GM23338 (cell line): ENCODE measurements around the gene KCNIP3. TPM values are rescaled to one million over a fixed set of nuclear protein-coding genes. Genes with fewer than 3 reads are reported as not detected.

Experiments
- ATAC-seq: fragments of 200-7000 bp; cut with Tn5 transposase; 3 replicates; pipeline ENCODE4 v1.9.1; 2020
- DNase-seq: peaks from one replicate; pipeline ENCODE4 v3.0.0-alpha.2; 2015; ENCODE audit warnings: low spot score
- H2AFZ ChIP-seq: fragments of 200-600 bp; sonication (generic); 2 replicates; pipeline ENCODE4 v1.8.0; 2016; ENCODE audit warnings: antibody characterized with exemption, mild to moderate bottlenecking, moderate library complexity
- H3F3A ChIP-seq: fragments of 200-600 bp; sonication (generic); replicated peaks from 2 replicates; pipeline ENCODE4 v1.8.0; 2017; ENCODE audit warnings: antibody characterized with exemption, mixed run types, low read depth
- H3K27ac ChIP-seq: fragments of 200-600 bp; sonication (generic); 2 replicates; pipeline ENCODE4 v1.6.1; 2016; ENCODE audit warnings: low read depth
- H3K27me3 ChIP-seq: fragments of 200-600 bp; sonication (generic); 2 replicates; pipeline ENCODE4 v1.8.0; 2016; ENCODE audit warnings: mild to moderate bottlenecking, mixed run types, moderate library complexity; ENCODE audit not compliant: insufficient read depth
- H3K36me3 ChIP-seq: fragments of 200-600 bp; sonication (generic); 2 replicates; pipeline ENCODE4 v1.8.0; 2016; ENCODE audit warnings: mild to moderate bottlenecking; ENCODE audit not compliant: insufficient read depth
- H3K4me1 ChIP-seq: fragments of 200-600 bp; sonication (generic); 2 replicates; pipeline ENCODE4 v1.8.0; 2016; ENCODE audit warnings: mild to moderate bottlenecking, moderate library complexity; ENCODE audit not compliant: insufficient read depth
- H3K4me2 ChIP-seq: fragments of 200-600 bp; sonication (generic); 2 replicates; pipeline ENCODE4 v1.7.1; 2017; ENCODE audit warnings: mixed run types
- H3K4me3 ChIP-seq: fragments of 200-600 bp; sonication (generic); 2 replicates; pipeline ENCODE4 v1.6.1; 2016; ENCODE audit warnings: mixed run types
- H3K79me2 ChIP-seq: fragments of 200-600 bp; sonication (generic); replicated peaks from 2 replicates; pipeline ENCODE4 v1.8.0; 2017; ENCODE audit warnings: mild to moderate bottlenecking; ENCODE audit not compliant: insufficient read depth
- H3K9me2 ChIP-seq: fragments of 200-600 bp; sonication (generic); 2 replicates; pipeline ENCODE4 v1.8.0; 2017; ENCODE audit not compliant: insufficient read depth
- H4K20me1 ChIP-seq: fragments of 200-600 bp; sonication (generic); replicated peaks from 2 replicates; pipeline ENCODE4 v1.8.0; 2017; ENCODE audit warnings: mild to moderate bottlenecking; ENCODE audit not compliant: insufficient read depth
- H3K27ac Mint-ChIP-seq: 2 replicates; pipeline ENCODE4 v1.8.0; 2020; ENCODE audit warnings: inconsistent platforms, mild to moderate bottlenecking, moderate library complexity, mixed read lengths
- H3K27me3 Mint-ChIP-seq: 3 replicates; pipeline ENCODE4 v1.8.0; 2022; ENCODE audit warnings: low read depth, mild to moderate bottlenecking, moderate library complexity, mixed read lengths, inconsistent platforms; ENCODE audit not compliant: insufficient read depth, poor library complexity
- H3K36me3 Mint-ChIP-seq: 3 replicates; pipeline ENCODE4 v1.8.0; 2021; ENCODE audit warnings: low read depth, mild to moderate bottlenecking, inconsistent platforms, moderate library complexity, mixed read lengths
- H3K4me1 Mint-ChIP-seq: 3 replicates; pipeline ENCODE4 v1.8.0; 2020; ENCODE audit warnings: mild to moderate bottlenecking, inconsistent platforms, mixed read lengths
- H3K4me3 Mint-ChIP-seq: 3 replicates; pipeline ENCODE4 v1.8.0; 2021; ENCODE audit warnings: moderate library complexity, mild to moderate bottlenecking, inconsistent platforms, mixed read lengths
- H3K9me3 Mint-ChIP-seq: 3 replicates; pipeline ENCODE4 v1.8.0; 2020; ENCODE audit warnings: moderate library complexity, mild to moderate bottlenecking, inconsistent platforms, mixed read lengths
- EZH2phosphoT487 ChIP-seq: fragments of 200-600 bp; sonication (generic); IDR thresholded peaks from one replicate; pipeline ENCODE4 v1.8.1; 2018; ENCODE audit warnings: antibody characterized with exemption; ENCODE audit not compliant: unreplicated experiment
- NANOG ChIP-seq: IDR thresholded peaks from 2 replicates; pipeline ENCODE4 v1.6.1; 2016; ENCODE audit warnings: antibody characterized with exemption, borderline replicate concordance
- POLR2AphosphoS5 ChIP-seq: IDR thresholded peaks from 2 replicates; pipeline ENCODE4 v1.6.1; 2016; ENCODE audit warnings: antibody characterized with exemption, low read depth
- STAT1 ChIP-seq: IDR thresholded peaks from one replicate; pipeline ENCODE4 v1.6.1; 2016; ENCODE audit warnings: antibody characterized with exemption; ENCODE audit not compliant: unreplicated experiment
- ZNF114 ChIP-seq: fragments of 250-450 bp; sonication (Bioruptor Pico); IDR thresholded peaks from 2 replicates; pipeline ENCODE4 v1.5.0; 2020; ENCODE audit warnings: mild to moderate bottlenecking, moderate library complexity
- polyA plus RNA-seq: library from polyadenylated mRNA; unstranded; fragments of >200 nt; fragmentation: Nextera tagmentation; extraction: Ambion mirVana; gene quantifications from 2 replicates; pipeline ENCODE4 v1.2.1, GENCODE V29; 2016
- total RNA-seq: library from RNA; depleted of rRNA; stranded (reverse); fragments of >200 nt; shearing (Covaris generic); gene quantifications from 2 replicates; pipeline ENCODE4 v1.2.3, GENCODE V29; 2014
- TF ChIP-seq, protein P1 (sequence below): fragments of 250-450 bp; sonication (Bioruptor Pico); IDR thresholded peaks from 2 replicates; pipeline ENCODE4 v1.5.0; 2020; ENCODE audit warnings: mild to moderate bottlenecking, moderate library complexity
- TF ChIP-seq, protein P2 (sequence below), 2 experiments: fragments of 200-600 bp in 1 of 2; sonication (generic) in 1 of 2; conservative IDR thresholded peaks; 2 replicates each; pipeline versions ENCODE4 v1.5.1 to v1.6.1; 2016 to 2017; ENCODE audit warnings: antibody characterized with exemption in 2 of 2, low read depth in 2 of 2, mild to moderate bottlenecking in 2 of 2, moderate library complexity in 1 of 2

The KCNIP3 gene
- total and polyA plus RNA-seq, 2 experiments from 2014 or later, result 0.32 to 0.83 TPM

DNA sequence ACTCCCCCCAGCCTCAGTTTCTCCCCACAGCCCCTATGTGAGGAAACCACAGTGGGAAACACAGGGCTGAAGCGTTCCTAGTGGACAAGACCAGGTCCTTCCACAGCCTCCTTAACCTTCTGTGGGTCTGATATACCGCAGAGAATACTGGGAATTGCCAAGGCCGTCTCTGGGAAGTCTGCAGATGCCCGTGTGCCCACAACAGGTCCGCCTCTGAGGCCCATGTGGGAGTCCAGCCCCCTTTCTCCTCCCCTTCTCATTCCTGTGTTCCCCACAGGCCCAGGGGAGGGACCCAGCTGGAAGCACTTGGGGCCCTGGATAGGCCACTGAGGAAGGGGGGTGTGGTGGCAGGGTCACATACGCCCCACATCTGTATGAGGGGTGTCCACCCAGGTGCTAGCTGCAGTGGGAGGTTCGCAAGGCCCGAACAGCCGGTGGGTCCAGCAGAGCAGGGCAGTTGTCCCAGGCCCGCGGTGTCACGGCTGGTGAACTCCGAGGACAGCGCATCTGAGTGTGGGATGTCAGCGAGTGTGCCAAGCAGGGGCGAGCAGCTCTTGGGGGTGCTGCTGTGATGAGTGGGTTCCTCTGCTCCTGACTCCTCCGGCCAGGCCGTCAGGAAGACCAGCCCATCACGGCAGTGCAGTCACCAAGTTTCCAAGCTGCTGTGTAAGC, 2.4 kb upstream of the KCNIP3 start (continued):
- TF ChIP-seq, protein P1, sequence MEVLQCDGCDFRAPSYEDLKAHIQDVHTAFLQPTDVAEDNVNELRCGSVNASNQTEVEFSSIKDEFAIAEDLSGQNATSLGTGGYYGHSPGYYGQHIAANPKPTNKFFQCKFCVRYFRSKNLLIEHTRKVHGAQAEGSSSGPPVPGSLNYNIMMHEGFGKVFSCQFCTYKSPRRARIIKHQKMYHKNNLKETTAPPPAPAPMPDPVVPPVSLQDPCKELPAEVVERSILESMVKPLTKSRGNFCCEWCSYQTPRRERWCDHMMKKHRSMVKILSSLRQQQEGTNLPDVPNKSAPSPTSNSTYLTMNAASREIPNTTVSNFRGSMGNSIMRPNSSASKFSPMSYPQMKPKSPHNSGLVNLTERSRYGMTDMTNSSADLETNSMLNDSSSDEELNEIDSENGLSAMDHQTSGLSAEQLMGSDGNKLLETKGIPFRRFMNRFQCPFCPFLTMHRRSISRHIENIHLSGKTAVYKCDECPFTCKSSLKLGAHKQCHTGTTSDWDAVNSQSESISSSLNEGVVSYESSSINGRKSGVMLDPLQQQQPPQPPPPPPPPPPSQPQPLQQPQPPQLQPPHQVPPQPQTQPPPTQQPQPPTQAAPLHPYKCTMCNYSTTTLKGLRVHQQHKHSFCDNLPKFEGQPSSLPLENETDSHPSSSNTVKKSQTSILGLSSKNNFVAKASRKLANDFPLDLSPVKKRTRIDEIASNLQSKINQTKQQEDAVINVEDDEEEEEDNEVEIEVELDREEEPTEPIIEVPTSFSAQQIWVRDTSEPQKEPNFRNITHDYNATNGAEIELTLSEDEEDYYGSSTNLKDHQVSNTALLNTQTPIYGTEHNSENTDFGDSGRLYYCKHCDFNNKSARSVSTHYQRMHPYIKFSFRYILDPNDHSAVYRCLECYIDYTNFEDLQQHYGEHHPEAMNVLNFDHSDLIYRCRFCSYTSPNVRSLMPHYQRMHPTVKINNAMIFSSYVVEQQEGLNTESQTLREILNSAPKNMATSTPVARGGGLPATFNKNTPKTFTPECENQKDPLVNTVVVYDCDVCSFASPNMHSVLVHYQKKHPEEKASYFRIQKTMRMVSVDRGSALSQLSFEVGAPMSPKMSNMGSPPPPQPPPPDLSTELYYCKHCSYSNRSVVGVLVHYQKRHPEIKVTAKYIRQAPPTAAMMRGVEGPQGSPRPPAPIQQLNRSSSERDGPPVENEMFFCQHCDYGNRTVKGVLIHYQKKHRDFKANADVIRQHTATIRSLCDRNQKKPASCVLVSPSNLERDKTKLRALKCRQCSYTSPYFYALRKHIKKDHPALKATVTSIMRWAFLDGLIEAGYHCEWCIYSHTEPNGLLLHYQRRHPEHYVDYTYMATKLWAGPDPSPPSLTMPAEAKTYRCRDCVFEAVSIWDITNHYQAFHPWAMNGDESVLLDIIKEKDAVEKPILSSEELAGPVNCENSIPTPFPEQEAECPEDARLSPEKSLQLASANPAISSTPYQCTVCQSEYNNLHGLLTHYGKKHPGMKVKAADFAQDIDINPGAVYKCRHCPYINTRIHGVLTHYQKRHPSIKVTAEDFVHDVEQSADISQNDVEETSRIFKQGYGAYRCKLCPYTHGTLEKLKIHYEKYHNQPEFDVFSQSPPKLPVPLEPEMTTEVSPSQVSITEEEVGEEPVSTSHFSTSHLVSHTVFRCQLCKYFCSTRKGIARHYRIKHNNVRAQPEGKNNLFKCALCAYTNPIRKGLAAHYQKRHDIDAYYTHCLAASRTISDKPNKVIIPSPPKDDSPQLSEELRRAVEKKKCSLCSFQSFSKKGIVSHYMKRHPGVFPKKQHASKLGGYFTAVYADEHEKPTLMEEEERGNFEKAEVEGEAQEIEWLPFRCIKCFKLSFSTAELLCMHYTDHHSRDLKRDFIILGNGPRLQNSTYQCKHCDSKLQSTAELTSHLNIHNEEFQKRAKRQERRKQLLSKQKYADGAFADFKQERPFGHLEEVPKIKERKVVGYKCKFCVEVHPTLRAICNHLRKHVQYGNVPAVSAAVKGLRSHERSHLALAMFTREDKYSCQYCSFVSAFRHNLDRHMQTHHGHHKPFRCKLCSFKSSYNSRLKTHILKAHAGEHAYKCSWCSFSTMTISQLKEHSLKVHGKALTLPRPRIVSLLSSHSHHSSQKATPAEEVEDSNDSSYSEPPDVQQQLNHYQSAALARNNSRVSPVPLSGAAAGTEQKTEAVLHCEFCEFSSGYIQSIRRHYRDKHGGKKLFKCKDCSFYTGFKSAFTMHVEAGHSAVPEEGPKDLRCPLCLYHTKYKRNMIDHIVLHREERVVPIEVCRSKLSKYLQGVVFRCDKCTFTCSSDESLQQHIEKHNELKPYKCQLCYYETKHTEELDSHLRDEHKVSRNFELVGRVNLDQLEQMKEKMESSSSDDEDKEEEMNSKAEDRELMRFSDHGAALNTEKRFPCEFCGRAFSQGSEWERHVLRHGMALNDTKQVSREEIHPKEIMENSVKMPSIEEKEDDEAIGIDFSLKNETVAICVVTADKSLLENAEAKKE, result no peak
- TF ChIP-seq EZH2phosphoT487 (no peak), POLR2AphosphoS5 (no peak)

GRCh38 chr2:95295376-95295775, 1.8 kb upstream of the KCNIP3 start:
- peaks cover 21% of the 10 kb centered on the region for H3K4me1 Mint-ChIP-seq
- H3K27ac ChIP-seq, result no peak overlapping the region

More at GRCh38 chr2:95295376-95295775, 1.8 kb upstream of the KCNIP3 start:
- peaks cover 15% of the 10 kb centered on the region for H3K9me3 Mint-ChIP-seq
- Histone ChIP-seq H3K4me3 (no peak overlapping the region), H3K79me2 (no peaks in the 10 kb centered on the region), H3K36me3 (no peaks in the 10 kb centered on the region), H3K4me2 (no peak overlapping the region), H3F3A (no peaks in the 10 kb centered on the region), H3K27me3 (no peaks in the 10 kb centered on the region), H4K20me1 (no peaks in the 10 kb centered on the region), H2AFZ (no peak overlapping the region), H3K9me2 (no peaks in the 10 kb centered on the region), H3K4me1 (peaks cover 12% of the 10 kb centered on the region; the same call in 1 of the 2 replicates)
- ATAC-seq (no peak), DNase-seq (no peak)
- H3K27ac Mint-ChIP-seq, result no peak overlapping the region
- H3K27me3 Mint-ChIP-seq, result peaks cover 12% of the 10 kb centered on the region
- peaks cover 10% of the 10 kb centered on the region for H3K36me3 Mint-ChIP-seq
- no peak for TF ChIP-seq STAT1
- TF ChIP-seq EZH2phosphoT487, result no peak
- TF ChIP-seq, protein P2, sequence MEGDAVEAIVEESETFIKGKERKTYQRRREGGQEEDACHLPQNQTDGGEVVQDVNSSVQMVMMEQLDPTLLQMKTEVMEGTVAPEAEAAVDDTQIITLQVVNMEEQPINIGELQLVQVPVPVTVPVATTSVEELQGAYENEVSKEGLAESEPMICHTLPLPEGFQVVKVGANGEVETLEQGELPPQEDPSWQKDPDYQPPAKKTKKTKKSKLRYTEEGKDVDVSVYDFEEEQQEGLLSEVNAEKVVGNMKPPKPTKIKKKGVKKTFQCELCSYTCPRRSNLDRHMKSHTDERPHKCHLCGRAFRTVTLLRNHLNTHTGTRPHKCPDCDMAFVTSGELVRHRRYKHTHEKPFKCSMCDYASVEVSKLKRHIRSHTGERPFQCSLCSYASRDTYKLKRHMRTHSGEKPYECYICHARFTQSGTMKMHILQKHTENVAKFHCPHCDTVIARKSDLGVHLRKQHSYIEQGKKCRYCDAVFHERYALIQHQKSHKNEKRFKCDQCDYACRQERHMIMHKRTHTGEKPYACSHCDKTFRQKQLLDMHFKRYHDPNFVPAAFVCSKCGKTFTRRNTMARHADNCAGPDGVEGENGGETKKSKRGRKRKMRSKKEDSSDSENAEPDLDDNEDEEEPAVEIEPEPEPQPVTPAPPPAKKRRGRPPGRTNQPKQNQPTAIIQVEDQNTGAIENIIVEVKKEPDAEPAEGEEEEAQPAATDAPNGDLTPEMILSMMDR (conservative IDR thresholded peaks at IDR 0.05; ENCODE audit: low read depth in 2 of 2), result no peak
- TF ChIP-seq NANOG, result no peak
- no peak for TF ChIP-seq POLR2AphosphoS5
- TF ChIP-seq ZNF114, result no peak
- no peak overlapping the region for H3K4me3 Mint-ChIP-seq
